ENCODE data around the gene GLMN. TPM values are rescaled to one million over a fixed set of nuclear protein-coding genes. Genes with fewer than 3 reads are reported as not detected.

GLMN gene
- total and polyA plus RNA-seq, 2 donors from 2014 or later = 6.4 to 7.9 TPM

DNA sequence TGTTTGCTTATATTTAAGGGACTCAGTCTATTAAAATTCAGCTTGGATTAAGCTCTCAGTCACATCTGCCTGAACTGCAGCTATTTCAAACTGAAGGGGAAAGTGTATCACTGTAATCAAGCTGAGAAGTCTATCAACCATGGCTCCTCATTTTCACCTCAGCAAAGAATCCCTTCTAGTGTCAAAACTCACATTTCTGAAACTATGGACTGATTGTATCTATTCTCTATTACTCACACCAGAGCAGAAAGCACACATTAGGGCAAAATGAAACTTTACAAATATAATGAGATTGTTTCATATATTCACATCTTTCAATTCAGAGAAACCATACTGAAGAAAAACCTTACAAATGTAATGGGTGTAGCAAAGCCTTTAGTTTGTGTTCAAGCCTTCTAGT, 95.7 kb downstream of the GLMN start:
- DNase-seq (no peak), FAIRE-seq (no peak)
- no peaks in the 10 kb centered on the region for H3K36me3 ChIP-seq (ENCODE audit: control insufficient read depth in 2 of 3, insufficient read depth in 3 of 3, low read length in 3 of 3)
- H3K9ac ChIP-seq (ENCODE audit: low read length in 3 of 3) = no peak overlapping the region
- H3K27ac ChIP-seq (ENCODE audit: low read depth in 2 of 2, low read length in 2 of 2) = no peak overlapping the region
- TF ChIP-seq, protein P1, sequence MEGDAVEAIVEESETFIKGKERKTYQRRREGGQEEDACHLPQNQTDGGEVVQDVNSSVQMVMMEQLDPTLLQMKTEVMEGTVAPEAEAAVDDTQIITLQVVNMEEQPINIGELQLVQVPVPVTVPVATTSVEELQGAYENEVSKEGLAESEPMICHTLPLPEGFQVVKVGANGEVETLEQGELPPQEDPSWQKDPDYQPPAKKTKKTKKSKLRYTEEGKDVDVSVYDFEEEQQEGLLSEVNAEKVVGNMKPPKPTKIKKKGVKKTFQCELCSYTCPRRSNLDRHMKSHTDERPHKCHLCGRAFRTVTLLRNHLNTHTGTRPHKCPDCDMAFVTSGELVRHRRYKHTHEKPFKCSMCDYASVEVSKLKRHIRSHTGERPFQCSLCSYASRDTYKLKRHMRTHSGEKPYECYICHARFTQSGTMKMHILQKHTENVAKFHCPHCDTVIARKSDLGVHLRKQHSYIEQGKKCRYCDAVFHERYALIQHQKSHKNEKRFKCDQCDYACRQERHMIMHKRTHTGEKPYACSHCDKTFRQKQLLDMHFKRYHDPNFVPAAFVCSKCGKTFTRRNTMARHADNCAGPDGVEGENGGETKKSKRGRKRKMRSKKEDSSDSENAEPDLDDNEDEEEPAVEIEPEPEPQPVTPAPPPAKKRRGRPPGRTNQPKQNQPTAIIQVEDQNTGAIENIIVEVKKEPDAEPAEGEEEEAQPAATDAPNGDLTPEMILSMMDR (IDR thresholded peaks at IDR 0.05; ENCODE audit: borderline replicate concordance, extremely low read depth, insufficient read depth) = no peak
- H3K4me1 ChIP-seq (ENCODE audit: control insufficient read depth in 2 of 3, insufficient read depth in 2 of 3, low read depth in 1 of 3, low read length in 3 of 3) = no peaks in the 10 kb centered on the region
- intact Hi-C loops (cut with DNase I) = no loop called here
- peaks cover 0 to 6% (median 0%) of the 10 kb centered on the region in 3 donors for H3K9me3 ChIP-seq (ENCODE audit: control insufficient read depth in 2 of 3, insufficient read depth in 1 of 3, low read length in 3 of 3)
- no peak overlapping the region for H3K4me3 ChIP-seq (ENCODE audit: low read length in 3 of 3)
- H3K27me3 ChIP-seq (ENCODE audit: control insufficient read depth, insufficient read depth, low read length) = no peaks in the 10 kb centered on the region

DNA sequence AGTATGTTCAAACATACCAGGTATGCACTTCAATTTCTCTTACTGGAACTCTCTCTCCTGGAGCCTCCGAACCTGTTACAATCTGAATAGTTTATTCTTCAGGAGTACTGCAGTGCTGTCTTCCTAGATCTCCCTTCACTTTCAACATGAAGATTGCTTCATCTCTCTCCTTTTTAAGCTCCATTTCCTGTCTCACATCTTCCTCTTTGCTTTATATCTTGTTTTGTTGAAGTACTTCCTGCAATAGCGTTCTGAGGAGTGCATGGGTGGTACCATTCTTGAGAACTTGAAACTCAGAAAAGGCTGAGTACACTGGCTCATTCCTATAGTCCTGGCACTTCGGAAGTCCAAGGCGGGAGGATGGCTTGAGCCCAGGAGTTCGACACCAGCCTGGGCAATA, 96.8 kb downstream of the GLMN start:
- TF ChIP-seq, protein P1 (IDR thresholded peaks at IDR 0.05; ENCODE audit: borderline replicate concordance, extremely low read depth, insufficient read depth) = no peak
- no peak for FAIRE-seq
- intact Hi-C loops (cut with DNase I) = no loop called here
- Histone ChIP-seq H3K27ac (ENCODE audit: low read depth in 2 of 2, low read length in 2 of 2) (no peak overlapping the region), H3K9ac (ENCODE audit: low read length in 3 of 3) (no peak overlapping the region), H3K4me1 (ENCODE audit: control insufficient read depth in 2 of 3, insufficient read depth in 2 of 3, low read depth in 1 of 3, low read length in 3 of 3) (no peaks in the 10 kb centered on the region), H3K9me3 (ENCODE audit: control insufficient read depth in 2 of 3, insufficient read depth in 1 of 3, low read length in 3 of 3) (peaks cover 0 to 6% (median 0%) of the 10 kb centered on the region in 3 donors), H3K36me3 (ENCODE audit: control insufficient read depth in 2 of 3, insufficient read depth in 3 of 3, low read length in 3 of 3) (no peaks in the 10 kb centered on the region), H3K4me3 (ENCODE audit: low read length in 3 of 3) (no peak overlapping the region), H3K27me3 (ENCODE audit: control insufficient read depth, insufficient read depth, low read length) (no peaks in the 10 kb centered on the region)
- no peak for DNase-seq

Other genes with a start within 250 kb of the GLMN start
- gene SETSIP, start 223.6 kb downstream of the GLMN start, total RNA-seq = not detected
- gene SETSIP, start 223.6 kb downstream of the GLMN start, polyA plus RNA-seq (ENCODE audit: insufficient read depth, low read depth, low replicate concordance) = not detected
- 5.8 TPM for gene BTBD8, start 218.6 kb downstream of the GLMN start, total RNA-seq
- gene BTBD8, start 218.6 kb downstream of the GLMN start, polyA plus RNA-seq (ENCODE audit: insufficient read depth, low read depth, low replicate concordance) = 0.99 TPM
- not detected for gene C1orf146, start 81.1 kb downstream of the GLMN start, total RNA-seq
- not detected for gene C1orf146, start 81.1 kb downstream of the GLMN start, polyA plus RNA-seq (ENCODE audit: insufficient read depth, low read depth, low replicate concordance)
- gene RPAP2, start 72 bp upstream of the GLMN start, total RNA-seq = 25.1 TPM
- gene RPAP2, start 72 bp upstream of the GLMN start, polyA plus RNA-seq (ENCODE audit: insufficient read depth, low read depth, low replicate concordance) = 11.4 TPM
- gene GFI1, start 187.9 kb upstream of the GLMN start, total RNA-seq = 3.8 TPM
- gene GFI1, start 187.9 kb upstream of the GLMN start, polyA plus RNA-seq (ENCODE audit: insufficient read depth, low read depth, low replicate concordance) = 0.17 TPM